Measurements from ENCODE around the gene PLXNB3.
A peak's percentile ranks its signal among the peaks of the same experiment; 100 is the strongest.

The PLXNB3 gene

DNA sequence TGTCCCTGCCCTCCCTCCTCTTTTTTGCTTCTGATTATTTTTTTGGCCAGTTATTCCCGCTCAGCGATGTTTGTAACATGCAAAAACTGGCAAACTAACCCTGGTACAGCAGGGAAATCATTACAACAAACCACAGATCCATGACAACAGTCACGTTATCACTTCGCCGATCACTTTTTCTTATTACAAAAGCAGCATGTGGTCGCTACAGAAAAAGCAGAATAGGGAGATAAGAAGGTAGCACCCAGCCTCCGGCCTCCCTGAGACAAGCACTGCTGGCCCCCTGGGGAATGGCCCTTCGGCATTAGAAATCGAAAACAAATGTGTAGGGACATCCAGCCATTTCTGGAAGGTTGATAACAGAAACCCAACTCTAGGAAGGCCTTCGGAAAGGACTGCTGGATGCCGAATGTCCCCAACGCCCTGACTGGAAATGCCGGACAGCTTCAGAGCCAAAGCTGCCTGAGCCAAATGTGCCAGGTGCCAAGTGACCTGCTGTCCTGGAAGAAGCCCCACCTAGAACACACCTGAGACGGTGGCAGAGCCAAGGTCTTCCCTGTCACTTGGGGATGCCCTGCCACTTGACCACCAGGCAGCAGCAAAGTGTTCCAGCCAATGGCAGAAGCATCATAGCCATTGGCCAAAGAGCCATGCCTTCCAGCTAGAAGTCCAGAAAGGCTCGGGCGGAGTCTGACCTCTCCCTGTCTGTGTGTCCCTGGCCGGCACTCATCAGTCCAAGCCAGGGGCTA lies 27.2 kb downstream of the PLXNB3 start:
- no peak for DNase-seq (ENCODE audit: low read depth)

DNA sequence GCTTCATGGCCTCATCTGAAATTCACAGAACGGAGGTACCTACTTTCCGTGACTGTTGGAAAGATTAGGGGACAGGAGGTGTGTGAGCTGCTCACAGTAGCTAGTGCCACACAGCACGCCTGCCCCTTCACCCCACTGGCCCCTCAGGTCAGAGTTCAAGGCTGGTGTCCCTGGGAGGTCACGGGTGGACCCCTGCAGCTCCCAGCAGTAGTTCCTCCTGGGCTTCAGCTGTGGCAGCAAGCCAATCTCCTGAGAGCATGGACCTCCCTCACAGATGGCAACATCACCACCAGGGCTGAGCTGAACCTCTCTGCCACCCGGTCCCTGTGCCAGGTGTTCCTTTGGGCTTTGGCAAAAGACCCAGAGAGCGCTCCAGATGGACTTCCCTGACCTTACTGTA lies 28.3 kb downstream of the PLXNB3 start:
- DNase-seq (ENCODE audit: low read depth) = no peak

DNA sequence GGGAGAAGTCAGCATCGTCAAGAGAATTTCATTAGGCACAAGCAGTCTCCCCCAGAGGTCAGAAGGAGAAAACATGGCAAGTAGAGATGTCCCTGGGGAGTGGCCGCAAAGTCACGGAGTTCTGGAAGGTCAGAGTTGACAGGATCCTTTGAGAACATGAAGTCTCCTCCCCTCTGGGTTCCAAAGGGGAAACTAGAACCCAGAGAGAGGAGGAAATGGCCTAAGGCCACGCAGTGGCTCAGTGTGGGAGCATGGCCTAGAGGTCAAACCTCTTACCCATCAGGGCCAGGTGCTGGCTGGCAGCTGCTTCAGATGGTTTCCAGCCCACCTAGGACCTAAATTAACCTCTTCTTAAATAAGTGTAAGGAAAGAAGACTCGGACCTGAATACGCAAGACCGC lies 29.2 kb downstream of the PLXNB3 start:
- no peak for DNase-seq (ENCODE audit: low read depth)

- DNase-seq (ENCODE audit: low read depth) = peak; percentile 87
Measured at GRCh38 chrX:153794018-153794896, 30.2 kb downstream of the PLXNB3 start, which contains the start of the genes IDH3G and SSR4. TSS of gene IDH3G (minus strand) at chrX:153794375. CDS start at chrX:153794326, 49 bp downstream. TSS of gene SSR4 (plus strand) at chrX:153794668. CDS start at chrX:153794688, 20 bp downstream.

DNA sequence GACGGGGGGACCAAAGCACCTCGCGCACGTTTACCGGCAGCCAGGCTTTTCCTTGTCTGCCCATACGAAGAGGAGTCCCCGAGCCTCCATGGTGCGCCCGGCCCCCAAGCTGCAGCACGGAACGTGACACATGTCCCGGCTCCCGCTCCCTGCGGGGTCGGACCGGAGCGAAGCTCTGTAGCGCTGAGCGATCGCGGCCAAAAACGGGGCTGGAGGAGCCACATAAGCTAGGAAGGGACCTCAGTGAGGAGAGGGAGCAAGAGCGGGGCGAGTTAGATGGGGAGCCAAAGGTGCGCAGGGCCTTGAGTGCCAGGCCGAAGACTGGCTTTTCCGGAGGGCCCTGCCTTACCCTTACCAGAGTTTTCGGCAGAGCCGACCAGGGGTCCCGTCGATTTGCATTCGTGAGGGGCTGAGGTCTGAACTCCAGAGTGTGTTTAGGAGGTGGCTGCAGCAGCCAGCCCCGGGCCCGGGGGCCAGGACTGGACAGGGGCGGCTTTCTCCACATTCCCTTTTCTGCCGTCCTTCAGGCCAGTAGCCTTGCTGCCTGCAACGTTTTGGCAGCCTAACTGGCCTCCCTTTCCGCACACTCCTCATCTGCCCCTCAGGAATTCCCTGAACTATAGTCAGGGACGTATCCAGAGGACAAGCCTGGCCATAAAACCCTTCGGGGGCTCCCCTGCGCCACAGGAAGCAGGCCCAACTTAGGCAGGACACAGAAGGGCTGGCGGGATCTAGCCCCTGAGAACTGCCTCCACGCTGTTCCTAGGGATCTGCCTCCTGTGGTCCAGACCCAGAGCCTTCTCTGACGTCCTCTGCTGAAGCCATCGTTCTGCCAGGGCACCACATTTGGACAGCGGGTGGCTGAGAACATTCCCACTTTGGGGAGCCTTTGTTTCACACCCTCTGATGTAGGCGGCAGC lies 31.1 kb downstream of the PLXNB3 start:
- DNase-seq (ENCODE audit: low read depth) = peak; percentile 11

DNA sequence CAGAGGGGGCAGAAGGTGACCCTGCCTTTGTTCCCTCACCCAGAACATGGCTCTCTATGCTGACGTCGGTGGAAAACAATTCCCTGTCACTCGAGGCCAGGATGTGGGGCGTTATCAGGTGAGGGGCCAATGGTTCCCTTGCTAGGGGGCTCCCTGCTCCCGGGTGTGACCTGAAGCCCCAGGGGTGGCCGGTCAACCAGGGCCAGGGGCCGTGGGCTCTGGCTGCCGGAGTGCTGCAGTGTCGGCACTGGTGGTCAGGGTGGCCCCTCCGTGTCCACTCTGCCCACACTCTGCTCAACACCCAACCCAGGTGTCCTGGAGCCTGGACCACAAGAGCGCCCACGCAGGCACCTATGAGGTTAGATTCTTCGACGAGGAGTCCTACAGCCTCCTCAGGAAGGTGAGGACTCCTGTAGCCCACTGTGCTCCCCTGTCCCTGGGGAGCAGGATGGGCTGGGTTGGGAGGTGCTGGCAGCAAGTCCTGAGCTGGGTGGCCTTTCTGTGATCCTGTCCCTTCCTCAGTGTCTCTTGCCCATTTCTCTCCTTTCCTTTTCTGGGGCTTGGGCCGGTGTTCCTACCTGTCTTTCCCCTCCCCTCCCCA lies 33.5 kb downstream of the PLXNB3 start:
- DNase-seq (ENCODE audit: low read depth) = no peak

DNA sequence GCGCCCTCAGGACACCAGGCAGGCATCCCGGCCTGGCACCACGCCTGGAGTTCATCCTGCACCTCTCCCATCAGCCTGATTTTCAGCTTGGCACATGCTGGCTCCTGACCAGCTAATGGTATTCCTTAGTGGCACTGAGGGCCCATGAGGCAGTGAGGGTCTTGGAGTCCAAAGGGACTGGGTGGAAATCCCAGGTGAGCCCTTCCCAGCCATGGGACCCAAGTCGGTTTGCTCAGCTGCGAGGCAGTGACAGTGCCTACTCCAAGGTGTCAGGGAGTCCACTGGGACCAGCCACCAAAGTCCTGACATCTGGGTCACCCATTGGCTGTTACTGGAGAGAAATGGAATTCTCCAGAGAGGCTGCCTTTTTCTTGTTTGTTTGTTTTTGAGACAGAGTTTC lies 35.3 kb downstream of the PLXNB3 start:
- no peak for DNase-seq (ENCODE audit: low read depth)

GRCh38 chrX:153800177-153800722 lies 36.2 kb downstream of the PLXNB3 start:
- DNase-seq (ENCODE audit: low read depth) = no peak

DNA sequence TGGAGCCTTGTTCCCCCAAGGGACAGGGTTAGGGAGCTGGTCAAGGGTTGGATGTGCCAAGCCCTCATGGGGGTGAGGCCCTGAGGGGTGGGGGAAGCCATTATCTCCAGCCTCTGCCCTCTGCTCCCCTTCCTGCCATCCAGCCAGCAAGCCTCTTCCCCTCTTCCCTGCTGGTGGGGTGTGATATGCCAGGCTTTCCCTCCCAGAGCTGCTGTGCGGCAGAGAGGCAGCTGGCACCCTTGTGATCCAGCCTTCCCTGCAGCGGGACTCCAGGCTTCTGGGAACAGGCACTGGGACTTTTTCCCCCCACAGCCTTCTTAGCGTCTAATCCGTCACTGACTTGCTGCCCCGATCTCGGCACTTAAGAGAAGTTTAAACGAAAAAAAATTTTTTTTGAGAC lies 36.7 kb downstream of the PLXNB3 start:
- no peak for DNase-seq (ENCODE audit: low read depth)

GRCh38 chrX:153801669-153802068 lies 37.6 kb downstream of the PLXNB3 start:
- DNase-seq (ENCODE audit: low read depth) = no peak

- DNase-seq (ENCODE audit: low read depth) = no peak
Measured at GRCh38 chrX:153802513-153803045, 38.5 kb downstream of the PLXNB3 start.

GRCh38 chrX:153803211-153804099 lies 39.4 kb downstream of the PLXNB3 start:
- DNase-seq (ENCODE audit: low read depth) = no peak

GRCh38 chrX:153804100-153804595 lies 40.1 kb downstream of the PLXNB3 start:
- no peak for DNase-seq (ENCODE audit: low read depth)

- no peak for DNase-seq (ENCODE audit: low read depth)
Measured at GRCh38 chrX:153804621-153805020, 40.6 kb downstream of the PLXNB3 start.

DNA sequence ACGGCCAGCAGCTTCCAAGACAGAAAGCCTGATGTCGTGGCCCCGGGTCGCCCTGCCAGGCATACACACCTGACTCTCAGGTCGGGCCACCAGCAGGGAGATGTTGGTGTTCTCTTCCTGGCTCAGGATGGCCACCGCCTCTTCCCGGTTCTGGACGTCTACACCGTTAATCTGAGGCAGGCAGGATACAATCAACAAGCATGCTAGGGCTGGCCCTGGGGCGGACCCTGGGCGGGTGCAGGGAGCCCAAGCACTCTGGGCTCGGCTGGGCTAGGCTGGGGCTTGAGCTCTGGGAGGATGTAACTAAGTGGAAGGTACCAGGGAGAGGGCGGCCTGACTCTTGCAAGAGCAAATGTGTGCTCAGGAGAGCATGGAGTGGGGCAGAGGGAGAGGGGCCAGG lies 41.4 kb downstream of the PLXNB3 start:
- DNase-seq (ENCODE audit: low read depth) = no peak

GRCh38 chrX:153806999-153807575 lies 43.0 kb downstream of the PLXNB3 start:
- no peak for DNase-seq (ENCODE audit: low read depth)

DNA sequence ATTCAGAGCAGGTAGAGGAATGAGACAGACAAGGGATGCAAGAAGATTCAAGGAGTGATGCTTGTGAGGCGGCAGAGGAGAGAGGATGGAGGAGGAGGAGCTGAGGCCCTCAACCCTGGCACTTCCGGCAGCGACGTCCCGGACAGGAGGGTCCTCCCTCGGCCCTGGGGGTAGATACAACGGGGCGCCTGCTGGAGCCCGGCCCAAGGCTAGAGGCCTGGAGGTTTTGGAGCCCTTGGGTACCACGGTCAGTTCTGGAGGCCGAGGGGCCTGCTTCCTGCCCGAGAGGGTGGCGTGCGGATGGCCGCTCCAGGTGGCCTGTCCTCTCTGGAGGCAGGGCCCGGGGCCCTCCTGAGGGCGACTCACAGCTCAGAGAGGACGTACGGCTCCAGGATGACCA lies 43.9 kb downstream of the PLXNB3 start:
- DNase-seq (ENCODE audit: low read depth) = no peak

DNA sequence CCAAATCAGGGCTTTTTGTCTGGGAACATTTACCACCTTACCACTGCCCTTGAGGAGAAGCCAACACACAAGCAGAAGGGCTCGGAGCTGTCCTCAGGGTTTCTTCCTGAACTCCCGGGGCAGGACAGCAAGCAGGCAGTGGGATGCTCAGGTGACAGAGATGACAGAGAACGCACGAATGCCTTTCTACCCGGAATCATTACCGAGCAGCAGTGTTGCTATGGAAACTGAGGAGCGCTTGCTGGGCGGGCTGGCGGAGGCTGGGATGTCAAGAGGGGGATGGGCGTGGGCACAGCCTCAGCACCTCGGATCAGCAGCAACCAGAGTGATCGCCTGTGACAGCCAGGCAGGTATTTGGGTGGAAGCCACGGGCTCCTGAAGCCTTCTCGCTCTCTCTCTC lies 48.2 kb downstream of the PLXNB3 start:
- DNase-seq (ENCODE audit: low read depth) = no peak

DNA sequence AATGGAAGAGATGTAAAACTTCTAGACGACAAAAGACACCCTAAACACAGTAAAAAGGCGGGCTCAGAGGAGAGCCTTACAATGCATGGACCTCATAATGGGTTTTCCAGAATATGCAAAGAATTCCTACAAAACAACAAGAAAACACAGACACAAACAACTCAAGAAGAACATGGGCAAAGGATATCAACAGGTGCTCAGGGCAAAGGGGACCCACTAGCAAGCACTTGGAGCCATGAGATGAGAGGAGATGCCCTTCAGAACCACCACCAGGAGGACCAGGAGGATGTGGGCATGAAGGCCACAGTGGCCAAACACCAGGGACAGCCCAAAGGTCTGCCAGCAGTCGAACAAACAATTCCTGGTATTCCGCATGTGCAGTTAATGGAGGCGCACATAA lies 49.1 kb downstream of the PLXNB3 start:
- no peak for DNase-seq (ENCODE audit: low read depth)
